Esophagus muscularis mucosa (tissue), 4 donors: ENCODE data around the gene SFXN5. TPM values are rescaled to one million over a fixed set of nuclear protein-coding genes. Genes with fewer than 3 reads are reported as not detected.

Source experiments
- DNase-seq: peaks from one replicate; pipeline ENCODE4 v3.0.0-alpha.2; 2017; ENCODE audit errors: extremely low spot score
- H3K27ac ChIP-seq, 4 donors: fragments of 200-600 bp; sonication (generic); replicated peaks in 1 of 4; 1 replicate in 3 of 4; 2 replicates in 1 of 4; pipeline ENCODE4 v1.5.1; 2016 to 2019; ENCODE audit warnings: mild to moderate bottlenecking in 1 of 4
- H3K27me3 ChIP-seq, 4 donors: fragments of 200-600 bp; sonication (generic); one replicate each; pipeline versions ENCODE4 v1.5.1 to v1.6.0; 2016 to 2019
- H3K36me3 ChIP-seq, 4 donors: fragments of 200-600 bp; sonication (generic); one replicate each; pipeline ENCODE4 v1.5.1; 2016 to 2019
- H3K4me1 ChIP-seq, 4 donors: fragments of 200-600 bp; sonication (generic); one replicate each; pipeline ENCODE4 v1.5.1; 2016 to 2019
- H3K4me3 ChIP-seq, 4 donors: fragments of 200-600 bp; sonication (generic); 1 replicate in 2 of 4; 2 replicates in 2 of 4; pipeline ENCODE4 v1.5.1; 2016 to 2019; ENCODE audit warnings: mild to moderate bottlenecking in 4 of 4, moderate library complexity in 1 of 4
- H3K9me3 ChIP-seq, 4 donors: fragments of 200-600 bp; sonication (generic); 1 replicate in 3 of 4; 2 replicates in 1 of 4; pipeline ENCODE4 v1.5.1; 2016 to 2019
- EP300 ChIP-seq: sonication (generic); formaldehyde crosslinking; IDR thresholded peaks from one replicate; pipeline ENCODE4 v1.6.1; 2017; ENCODE audit warnings: antibody characterized with exemption
- POLR2A ChIP-seq: fragments of 450-650 bp; IDR thresholded peaks from one replicate; pipeline ENCODE4 v1.6.1; 2017; ENCODE audit warnings: antibody characterized with exemption, moderate library complexity, mild to moderate bottlenecking, low read depth
- POLR2AphosphoS5 ChIP-seq, 2 donors: sonication (generic); formaldehyde crosslinking; IDR thresholded peaks; one replicate each; pipeline ENCODE4 v1.6.1; 2017; ENCODE audit warnings: antibody characterized with exemption in 2 of 2
- WGBS: methylation state at CpG from one replicate; pipeline ENCODE4 v1.1.5; 2018; 5-methylcytosine and 5-hydroxymethylcytosine counted together
- intact Hi-C: fragments of 100-400 bp; cut with DNase I; formaldehyde crosslinking; loops from one replicate; pipeline ENCODE4 v1.15.1; 2023
- total RNA-seq, 4 donors: library from RNA; depleted of rRNA; stranded (reverse); fragments of >200 nt; gene quantifications; one replicate each; pipeline versions ENCODE4 v1.1.0 to v1.2.1, GENCODE V29; 2016
- TF ChIP-seq, protein P1 (sequence below), 3 experiments: fragments of 200-600 bp in 2 of 3; fragments of 450-650 bp in 1 of 3; sonication (generic) in 2 of 3; IDR thresholded peaks; one replicate each; pipeline ENCODE4 v1.5.1; 2017 to 2019; ENCODE audit warnings: antibody characterized with exemption in 3 of 3, mild to moderate bottlenecking in 2 of 3, moderate library complexity in 1 of 3

Gene SFXN5
- total RNA-seq, 4 donors from 2014 or later: 5.8 to 10.0 (median 6.8) TPM

DNA sequence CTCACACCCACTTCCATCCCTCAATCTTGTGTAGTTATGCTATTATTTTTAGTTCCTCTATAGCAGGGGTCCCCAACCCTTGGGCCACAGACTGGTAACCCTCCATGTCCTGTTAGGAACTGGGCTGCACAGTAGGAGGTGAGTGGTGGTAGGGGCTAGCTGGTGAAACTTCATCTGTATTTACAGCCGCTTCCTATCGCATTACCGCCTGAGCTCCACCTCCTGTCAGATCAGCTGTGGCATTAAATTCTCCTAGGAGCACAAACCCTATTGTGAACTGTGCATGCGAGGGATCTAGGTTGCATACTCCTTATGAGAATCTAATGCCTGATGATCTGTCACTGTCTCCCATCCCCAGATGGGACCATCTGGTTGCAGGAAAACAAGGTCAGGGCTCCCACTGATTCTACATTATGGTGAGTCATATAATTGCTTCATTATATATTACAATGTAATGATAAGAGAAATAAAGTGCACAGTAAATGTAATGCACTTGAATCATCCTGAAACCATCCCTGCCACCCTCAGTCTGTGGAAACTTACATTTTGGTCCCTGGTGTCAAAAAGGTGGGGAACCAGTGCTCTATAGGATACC, 42.9 kb upstream of the SFXN5 start:
- Histone ChIP-seq H3K4me1 (peaks cover 18 to 35% (median 32%) of the 10 kb centered on the region in 4 donors), H3K4me3 (no peak overlapping the region), H3K36me3 (no peaks in the 10 kb centered on the region), H3K9me3 (no peaks in the 10 kb centered on the region), H3K27me3 (peaks cover 0 to 3% (median 0%) of the 10 kb centered on the region in 4 donors), H3K27ac (peak overlapping the region in 2 of 4 donors; percentile 97)
- TF ChIP-seq EP300 (no peak), POLR2AphosphoS5 (IDR thresholded peaks at IDR 0.05) (no peak), POLR2A (no peak)
- TF ChIP-seq, protein P1, sequence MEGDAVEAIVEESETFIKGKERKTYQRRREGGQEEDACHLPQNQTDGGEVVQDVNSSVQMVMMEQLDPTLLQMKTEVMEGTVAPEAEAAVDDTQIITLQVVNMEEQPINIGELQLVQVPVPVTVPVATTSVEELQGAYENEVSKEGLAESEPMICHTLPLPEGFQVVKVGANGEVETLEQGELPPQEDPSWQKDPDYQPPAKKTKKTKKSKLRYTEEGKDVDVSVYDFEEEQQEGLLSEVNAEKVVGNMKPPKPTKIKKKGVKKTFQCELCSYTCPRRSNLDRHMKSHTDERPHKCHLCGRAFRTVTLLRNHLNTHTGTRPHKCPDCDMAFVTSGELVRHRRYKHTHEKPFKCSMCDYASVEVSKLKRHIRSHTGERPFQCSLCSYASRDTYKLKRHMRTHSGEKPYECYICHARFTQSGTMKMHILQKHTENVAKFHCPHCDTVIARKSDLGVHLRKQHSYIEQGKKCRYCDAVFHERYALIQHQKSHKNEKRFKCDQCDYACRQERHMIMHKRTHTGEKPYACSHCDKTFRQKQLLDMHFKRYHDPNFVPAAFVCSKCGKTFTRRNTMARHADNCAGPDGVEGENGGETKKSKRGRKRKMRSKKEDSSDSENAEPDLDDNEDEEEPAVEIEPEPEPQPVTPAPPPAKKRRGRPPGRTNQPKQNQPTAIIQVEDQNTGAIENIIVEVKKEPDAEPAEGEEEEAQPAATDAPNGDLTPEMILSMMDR (IDR thresholded peaks at IDR 0.05): no peak
- intact Hi-C loops: no loop called here
- no peak for DNase-seq
- WGBS: 88% methylated on average over 4 of the region's 4 CpGs

DNA sequence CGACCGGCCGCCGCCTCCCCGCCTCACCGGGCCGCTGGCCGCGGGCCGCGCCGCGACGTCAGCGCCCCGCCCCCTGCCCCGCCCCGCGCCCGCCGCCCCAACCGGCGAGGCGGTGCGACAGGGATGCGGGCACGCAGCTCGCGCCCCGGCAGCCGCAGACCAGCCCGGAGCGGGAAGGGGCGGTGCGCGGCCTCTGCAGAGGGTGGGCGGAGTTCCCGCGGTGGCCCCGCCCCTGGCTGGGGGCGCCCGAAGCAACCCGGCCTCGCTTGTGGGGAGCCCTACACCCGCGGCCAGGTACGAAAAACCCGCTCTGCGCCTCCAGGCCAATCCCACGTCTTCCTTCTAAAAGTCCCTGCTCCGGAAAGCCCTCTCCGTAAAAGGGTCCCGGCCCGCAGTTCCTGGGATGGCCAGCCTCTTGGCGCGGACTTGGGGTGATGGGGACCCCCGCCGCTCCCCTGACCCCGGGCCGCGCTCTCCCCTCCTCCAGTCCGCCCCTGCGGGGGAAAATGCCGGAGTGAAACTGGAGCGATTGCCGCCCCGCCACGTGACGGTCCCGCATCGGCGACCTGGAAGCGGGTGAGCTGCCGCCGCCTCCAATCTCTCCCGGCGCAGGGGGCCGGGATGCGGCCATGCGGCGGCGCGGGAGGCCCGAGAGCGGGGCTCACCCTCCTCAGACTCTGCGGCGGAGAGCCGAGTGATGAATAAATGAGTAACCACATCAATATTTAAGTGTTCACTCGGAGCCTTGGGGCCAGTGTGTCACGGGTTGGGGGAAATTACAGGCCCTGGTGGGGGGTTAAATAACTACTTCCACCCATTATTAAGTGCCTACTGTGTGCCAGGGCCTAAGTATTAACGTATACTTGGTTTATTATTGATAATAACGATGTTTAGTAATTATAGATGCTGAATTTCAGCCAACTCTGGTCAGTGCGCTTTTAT, 41.7 kb upstream of the SFXN5 start, which contains the start of gene RAB11FIP5:
RAB11FIP5 (minus strand) TSS at position 36 of the 942 bp plus-strand sequence. CDS start 171 bp downstream, outside the sequence.
- DNase-seq: no peak
- Histone ChIP-seq H3K4me3 (peak within 1 kb of the TSS; percentile 63 to 97 (median 78)), H3K4me1 (peaks cover 18 to 47% (median 38%) of the 10 kb centered on the region in 4 donors), H3K27me3 (peaks cover 0 to 3% (median 0%) of the 10 kb centered on the region in 4 donors), H3K36me3 (no peaks in the 10 kb centered on the region), H3K9me3 (no peaks in the 10 kb centered on the region), H3K27ac (peak within 1 kb of the TSS; percentile 93 to 97 (median 96))
- 11% methylated on average over 6 of the region's 93 CpGs for WGBS
- TF ChIP-seq POLR2AphosphoS5 (IDR thresholded peaks at IDR 0.05) (peak; percentile 60 to 81), POLR2A (peak; percentile 66), EP300 (no peak)
- intact Hi-C loops: loop anchor here (2.0 kb wide), 1 partner anchor 42 kb away; the partner anchor contains the start of gene SFXN5

DNA sequence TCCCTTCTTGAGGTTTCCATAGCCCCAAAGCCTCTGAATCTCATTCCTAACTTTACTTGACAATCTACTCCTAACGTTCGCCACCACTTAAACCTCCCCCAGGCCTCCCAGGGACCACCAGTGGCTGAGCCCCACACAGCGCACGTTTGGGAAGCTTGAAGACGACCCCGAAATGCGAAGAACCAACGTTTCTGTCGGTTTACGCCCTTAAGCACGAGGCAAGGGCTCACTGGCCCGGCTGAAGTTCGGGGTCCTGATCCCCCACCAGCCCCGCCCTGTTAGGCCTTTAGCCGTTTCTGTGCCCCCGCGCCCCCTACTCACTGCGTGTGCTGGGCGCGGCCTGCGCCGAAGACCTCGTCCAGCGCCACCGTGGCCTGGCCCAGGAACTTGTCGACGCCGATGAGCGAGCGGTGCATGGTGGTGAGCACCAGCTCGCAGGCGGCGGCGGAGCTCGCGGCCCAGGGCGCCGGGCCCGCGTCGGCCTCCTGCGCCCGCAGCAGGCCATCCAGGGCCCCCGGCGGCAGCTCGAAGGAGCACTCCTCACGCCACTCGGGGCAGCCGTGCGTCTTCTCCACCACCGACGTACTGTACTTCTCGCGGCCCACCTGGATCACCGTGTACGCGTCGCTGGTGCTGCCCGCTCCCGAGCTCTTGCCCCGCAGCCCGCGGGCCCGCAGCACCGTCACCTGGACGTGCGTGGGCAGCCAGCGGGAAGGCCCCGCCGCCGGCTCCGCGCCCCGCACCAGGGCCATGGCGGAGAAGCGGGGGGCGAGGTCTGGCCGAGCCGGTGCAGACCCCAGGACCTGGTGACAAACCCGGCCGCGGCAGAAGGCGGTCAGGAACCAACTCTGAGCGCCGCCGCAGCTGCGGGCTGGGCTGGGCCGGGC, 40.8 kb upstream of the SFXN5 start:
- Histone ChIP-seq H3K27ac (peak overlapping the region; percentile 93 to 97 (median 96)), H3K4me1 (peaks cover 23 to 56% (median 47%) of the 10 kb centered on the region in 4 donors), H3K9me3 (no peaks in the 10 kb centered on the region), H3K4me3 (peak overlapping the region; percentile 63 to 97 (median 78)), H3K36me3 (no peaks in the 10 kb centered on the region), H3K27me3 (peaks cover 0 to 3% (median 0%) of the 10 kb centered on the region in 4 donors)
- intact Hi-C loops: loop anchor here (2.0 kb wide), 1 partner anchor 41 kb away; the partner anchor contains the start of gene SFXN5
- DNase-seq: no peak
- TF ChIP-seq POLR2AphosphoS5 (IDR thresholded peaks at IDR 0.05): no peak
- TF ChIP-seq, protein P1 (IDR thresholded peaks at IDR 0.05): no peak
- peak; percentile 57 for TF ChIP-seq POLR2A
- TF ChIP-seq EP300: no peak
- WGBS: under 1% methylated on average over 51 of the region's 88 CpGs

DNA sequence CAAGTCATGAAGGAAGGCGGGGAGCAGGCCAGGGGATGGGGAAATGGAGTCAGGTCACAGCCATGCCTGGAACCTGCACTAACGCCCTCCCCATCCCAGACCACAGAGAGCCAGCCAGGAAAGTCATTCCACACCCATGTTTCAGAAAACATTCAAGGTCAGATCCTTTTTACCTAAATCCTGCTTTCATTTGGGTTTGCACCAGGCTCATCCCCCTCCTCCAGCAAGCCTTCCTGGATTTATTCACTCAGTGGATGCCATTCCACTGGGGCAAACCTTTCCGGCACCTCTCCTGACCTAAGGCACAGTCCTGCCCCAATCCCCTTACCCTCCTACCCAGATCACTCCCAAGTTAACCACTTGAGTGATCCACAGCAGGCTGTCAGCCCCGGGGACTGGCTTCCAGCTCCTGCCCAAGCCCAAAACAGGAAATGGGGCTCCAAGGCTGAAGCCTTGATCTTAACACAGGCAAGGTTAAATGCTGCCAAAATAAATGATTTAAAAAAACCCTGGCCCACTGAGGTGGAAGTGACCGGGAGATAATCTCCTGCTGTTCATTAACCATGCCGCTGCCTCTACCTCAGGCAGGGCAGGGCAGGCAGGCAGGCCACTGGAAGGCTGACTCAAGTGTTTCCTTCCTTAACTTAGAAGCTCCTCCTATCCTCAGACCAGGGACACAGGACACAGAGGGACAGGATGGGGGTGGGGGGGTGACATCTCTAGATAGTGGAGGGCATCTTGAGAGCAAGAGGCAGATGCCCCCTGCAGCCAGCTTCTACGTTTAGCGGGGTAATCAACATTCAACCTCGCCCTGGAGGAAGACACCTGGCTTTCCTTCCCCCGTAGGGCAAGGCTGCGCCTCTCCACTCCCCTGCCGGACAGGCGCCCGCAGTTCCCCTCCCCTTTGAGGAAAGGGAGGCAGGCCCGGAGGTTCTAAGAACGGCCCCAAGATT, 39.8 kb upstream of the SFXN5 start:
- Histone ChIP-seq H3K4me3 (peak overlapping the region; percentile 63 to 97 (median 78)), H3K4me1 (peaks cover 32 to 65% (median 56%) of the 10 kb centered on the region in 4 donors), H3K27ac (peak overlapping the region; percentile 93 to 97 (median 96)), H3K27me3 (peaks cover 0 to 3% (median 0%) of the 10 kb centered on the region in 4 donors), H3K36me3 (no peaks in the 10 kb centered on the region), H3K9me3 (no peaks in the 10 kb centered on the region)
- intact Hi-C loops: loop anchor here (2.0 kb wide), 1 partner anchor 41 kb away; the partner anchor contains the start of gene SFXN5
- WGBS: 14% methylated on average over 16 of the region's 16 CpGs
- TF ChIP-seq POLR2AphosphoS5 (IDR thresholded peaks at IDR 0.05): peak in 1 of 2 donors; percentile 28
- TF ChIP-seq EP300: no peak
- TF ChIP-seq, protein P1 (IDR thresholded peaks at IDR 0.05): peak in 1 of 3 experiments; percentile 7
- no peak for DNase-seq
